ENCODE data around the gene ANXA4.

Gene ANXA4

GRCh38 chr2:69765096-69765380 lies 23.1 kb downstream of the ANXA4 start:
- no peak overlapping the region for H3K4me3 ChIP-seq (replicated peaks; ENCODE audit: insufficient read depth, low read length)
- H3K27me3 ChIP-seq (ENCODE audit: insufficient read depth, poor library complexity, severe bottlenecking): no peaks in the 10 kb centered on the region
- no peak for DNase-seq (ENCODE audit: low read depth in 1 of 2, low spot score in 1 of 2)
- no peak for TF ChIP-seq GABPA (IDR thresholded peaks at IDR 0.05; ENCODE audit: low read depth)
- no peak for TF ChIP-seq SPI1 (IDR thresholded peaks at IDR 0.05; ENCODE audit: borderline replicate concordance, low read depth)
- no peak for TF ChIP-seq CTCF (IDR thresholded peaks at IDR 0.05; ENCODE audit: insufficient read depth, low read length)
- no peak for TF ChIP-seq REST (IDR thresholded peaks at IDR 0.05; ENCODE audit: insufficient replicate concordance, low read depth)
- no peak for TF ChIP-seq POLR2AphosphoS5 (IDR thresholded peaks at IDR 0.05; ENCODE audit: low read depth)
- H3K27ac ChIP-seq (replicated peaks): no peak overlapping the region

- Histone ChIP-seq H3K27ac (replicated peaks) (no peak overlapping the region), H3K27me3 (ENCODE audit: insufficient read depth, poor library complexity, severe bottlenecking) (no peaks in the 10 kb centered on the region), H3K4me3 (replicated peaks; ENCODE audit: insufficient read depth, low read length) (no peak overlapping the region)
- TF ChIP-seq SPI1 (IDR thresholded peaks at IDR 0.05; ENCODE audit: borderline replicate concordance, low read depth): no peak
- TF ChIP-seq CTCF (IDR thresholded peaks at IDR 0.05; ENCODE audit: insufficient read depth, low read length): no peak
- TF ChIP-seq REST (IDR thresholded peaks at IDR 0.05; ENCODE audit: insufficient replicate concordance, low read depth): no peak
- TF ChIP-seq GABPA (IDR thresholded peaks at IDR 0.05; ENCODE audit: low read depth): no peak
- TF ChIP-seq POLR2AphosphoS5 (IDR thresholded peaks at IDR 0.05; ENCODE audit: low read depth): no peak
- no peak for DNase-seq (ENCODE audit: low read depth in 1 of 2, low spot score in 1 of 2)
Observed at GRCh38 chr2:69766014-69766413, 24.1 kb downstream of the ANXA4 start.

- no peak overlapping the region for H3K4me3 ChIP-seq (replicated peaks; ENCODE audit: insufficient read depth, low read length)
- TF ChIP-seq REST (IDR thresholded peaks at IDR 0.05; ENCODE audit: insufficient replicate concordance, low read depth) (no peak), CTCF (IDR thresholded peaks at IDR 0.05; ENCODE audit: insufficient read depth, low read length) (no peak), POLR2AphosphoS5 (IDR thresholded peaks at IDR 0.05; ENCODE audit: low read depth) (no peak)
- DNase-seq (ENCODE audit: low read depth in 1 of 2, low spot score in 1 of 2): no peak
- no peaks in the 10 kb centered on the region for H3K27me3 ChIP-seq (ENCODE audit: insufficient read depth, poor library complexity, severe bottlenecking)
- H3K27ac ChIP-seq (replicated peaks): no peak overlapping the region
Observed at GRCh38 chr2:69767034-69767433, 25.1 kb downstream of the ANXA4 start.
